Activated T-helper 1 cell treated with anti-CD3 and anti-CD28 coated beads, Interleukin-12 subunit alpha, Interleukin-12 subunit beta, Interleukin-2, Interleukin-4 antibody, amounts not matched to agents 30 ng/mL and 10 ng/mL and 1 ng/mL, durations not matched to agents 14 hours and 24 hours and 36 hours (primary cell): ENCODE results near the gene PIAS1. TPM values are rescaled to one million over a fixed set of nuclear protein-coding genes. Genes with fewer than 3 reads are reported as not detected.

Source experiments
- total RNA-seq: library from RNA; stranded (reverse); gene quantifications from 2 replicates; pipeline ENCODE4 v1.2.3, GENCODE V29; 2022

PIAS1 gene
- total RNA-seq, 1 donor from 2014 or later = 26.8 TPM

Other genes with a start within 250 kb of the PIAS1 start
- 0.21 TPM in 1 of 2 replicates, not detected in the other for gene SKOR1, start 228.8 kb upstream of the PIAS1 start, total RNA-seq
- gene RNU6-1, start 214.3 kb upstream of the PIAS1 start, total RNA-seq = not detected in 2 replicates
- gene CALML4, start 151.0 kb downstream of the PIAS1 start, total RNA-seq = 12.1 and 13.1 TPM in 2 replicates
- 95.3 and 98.3 TPM in 2 replicates for gene CLN6, start 175.4 kb downstream of the PIAS1 start, total RNA-seq
- gene FEM1B, start 223.4 kb downstream of the PIAS1 start, total RNA-seq = 42.8 and 49.4 TPM in 2 replicates